ENCODE measurements around the gene AFF2.

DNA sequence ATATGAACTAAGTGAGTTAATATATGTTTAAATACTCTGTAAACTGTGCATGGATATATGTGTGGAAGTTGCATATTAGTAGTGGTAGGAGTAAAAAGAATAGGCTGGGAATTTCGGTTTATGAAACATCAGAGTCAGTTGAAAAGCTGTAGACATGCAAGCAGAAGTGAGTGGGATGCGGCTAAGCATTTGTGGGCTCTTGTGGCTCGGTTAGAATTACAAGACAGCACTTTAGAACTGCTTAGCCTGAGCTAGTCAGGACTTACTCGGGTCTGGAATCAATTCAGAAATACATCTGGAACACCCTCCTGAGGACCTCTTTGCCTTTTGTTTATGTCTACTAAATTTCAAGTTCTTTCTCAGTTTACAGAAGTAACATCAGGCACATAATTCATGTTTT lies 93.6 kb downstream of the AFF2 start:
- TF ChIP-seq FOXM1 (IDR thresholded peaks at IDR 0.05; ENCODE audit: borderline replicate concordance) (no peak), TARDBP (IDR thresholded peaks at IDR 0.05) (no peak), ARNT (IDR thresholded peaks at IDR 0.05) (no peak), NFRKB (IDR thresholded peaks at IDR 0.05) (no peak), BHLHE40 (IDR thresholded peaks at IDR 0.05; ENCODE audit: borderline replicate concordance) (no peak), ELF4 (IDR thresholded peaks at IDR 0.05) (no peak), ZNF384 (IDR thresholded peaks at IDR 0.05) (no peak), SP1 (IDR thresholded peaks at IDR 0.05) (no peak), SUZ12 (IDR thresholded peaks at IDR 0.05) (no peak), FOXA1 (IDR thresholded peaks at IDR 0.05) (no peak), CTBP1 (IDR thresholded peaks at IDR 0.05; ENCODE audit: borderline replicate concordance) (no peak), LEF1 (IDR thresholded peaks at IDR 0.05; ENCODE audit: borderline replicate concordance) (no peak), FOXK2 (IDR thresholded peaks at IDR 0.05) (no peak)
